ENCODE data around the gene GNAS.

GNAS gene

DNA sequence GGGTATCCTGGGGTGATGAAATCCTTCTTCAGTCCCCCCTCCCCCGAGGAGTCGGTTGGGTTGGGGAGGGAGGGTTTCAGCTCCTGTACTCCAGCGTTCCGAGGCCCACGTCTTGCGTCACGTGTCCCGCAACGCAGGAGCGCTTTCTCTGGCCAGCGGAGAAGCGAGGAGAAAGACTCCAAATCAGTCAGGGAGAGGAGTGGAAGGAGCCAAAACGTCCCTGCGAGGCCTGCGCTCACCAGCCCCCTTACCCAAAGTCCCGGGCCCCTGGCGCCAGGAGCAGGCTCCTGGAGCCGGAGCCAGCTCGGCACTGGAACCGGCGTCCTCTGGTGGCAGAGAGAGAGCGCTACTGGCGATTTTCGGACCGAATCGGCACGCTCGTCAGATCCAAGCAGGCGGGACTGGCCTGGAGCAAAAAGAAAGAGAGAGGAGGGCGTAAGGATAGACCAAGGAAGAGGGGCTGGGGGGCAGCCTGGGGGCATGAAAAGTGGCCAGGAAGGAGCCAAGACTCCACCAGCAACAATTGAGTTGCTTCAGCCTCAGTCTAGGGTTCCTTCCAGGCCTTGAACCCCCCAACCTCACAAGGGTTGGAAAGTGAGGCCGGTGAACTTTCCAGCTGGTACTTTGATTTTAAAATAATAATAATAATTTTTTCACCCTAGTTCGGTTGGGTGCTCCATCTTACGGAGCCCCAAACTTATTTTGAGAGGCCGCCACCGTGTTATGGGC lies at the start of gene GNAS:
GNAS (plus strand) TSS at position 174 of the 729 bp plus-strand sequence.
- TF ChIP-seq, protein P1, sequence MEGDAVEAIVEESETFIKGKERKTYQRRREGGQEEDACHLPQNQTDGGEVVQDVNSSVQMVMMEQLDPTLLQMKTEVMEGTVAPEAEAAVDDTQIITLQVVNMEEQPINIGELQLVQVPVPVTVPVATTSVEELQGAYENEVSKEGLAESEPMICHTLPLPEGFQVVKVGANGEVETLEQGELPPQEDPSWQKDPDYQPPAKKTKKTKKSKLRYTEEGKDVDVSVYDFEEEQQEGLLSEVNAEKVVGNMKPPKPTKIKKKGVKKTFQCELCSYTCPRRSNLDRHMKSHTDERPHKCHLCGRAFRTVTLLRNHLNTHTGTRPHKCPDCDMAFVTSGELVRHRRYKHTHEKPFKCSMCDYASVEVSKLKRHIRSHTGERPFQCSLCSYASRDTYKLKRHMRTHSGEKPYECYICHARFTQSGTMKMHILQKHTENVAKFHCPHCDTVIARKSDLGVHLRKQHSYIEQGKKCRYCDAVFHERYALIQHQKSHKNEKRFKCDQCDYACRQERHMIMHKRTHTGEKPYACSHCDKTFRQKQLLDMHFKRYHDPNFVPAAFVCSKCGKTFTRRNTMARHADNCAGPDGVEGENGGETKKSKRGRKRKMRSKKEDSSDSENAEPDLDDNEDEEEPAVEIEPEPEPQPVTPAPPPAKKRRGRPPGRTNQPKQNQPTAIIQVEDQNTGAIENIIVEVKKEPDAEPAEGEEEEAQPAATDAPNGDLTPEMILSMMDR (IDR thresholded peaks at IDR 0.05; ENCODE audit: low read depth, low read length, missing control alignments): peak; percentile 86
- Histone ChIP-seq H3K27ac (no peak within 1 kb of the TSS), H3K27me3 (replicated peaks) (peaks cover 29% of the 10 kb centered on the region), H3K36me3 (replicated peaks) (no peaks in the 10 kb centered on the region), H3K4me3 (ENCODE audit: low read depth, low read length) (peak within 1 kb of the TSS; percentile 74)
- in situ Hi-C loops (cut with HindIII; ENCODE audit: low pct_ligation_motif_present, low sequenced_read_pairs): loop anchor here (25.0 kb wide), 1 partner anchor 360 kb away; no protein-coding TSS in a partner anchor
- peak; percentile 39 for DNase-seq

GRCh38 chr20:58803533-58803932 lies 49.0 kb upstream of the GNAS start:
- in situ Hi-C loops (cut with HindIII; ENCODE audit: low pct_ligation_motif_present, low sequenced_read_pairs): no loop called here
- Histone ChIP-seq H3K27me3 (replicated peaks) (peaks cover 3% of the 10 kb centered on the region), H3K27ac (no peak overlapping the region), H3K4me3 (ENCODE audit: low read depth, low read length) (no peak overlapping the region), H3K36me3 (replicated peaks) (no peaks in the 10 kb centered on the region)
- TF ChIP-seq, protein P1 (IDR thresholded peaks at IDR 0.05; ENCODE audit: low read depth, low read length, missing control alignments): no peak
- no peak for DNase-seq

GRCh38 chr20:58807801-58808200 lies 44.7 kb upstream of the GNAS start:
- Histone ChIP-seq H3K27ac (no peak overlapping the region), H3K36me3 (replicated peaks) (no peaks in the 10 kb centered on the region), H3K27me3 (replicated peaks) (no peaks in the 10 kb centered on the region), H3K4me3 (ENCODE audit: low read depth, low read length) (no peak overlapping the region)
- TF ChIP-seq, protein P1 (IDR thresholded peaks at IDR 0.05; ENCODE audit: low read depth, low read length, missing control alignments): no peak
- DNase-seq: no peak
- in situ Hi-C loops (cut with HindIII; ENCODE audit: low pct_ligation_motif_present, low sequenced_read_pairs): no loop called here

GRCh38 chr20:58808271-58809046 lies 44.1 kb upstream of the GNAS start:
- H3K27me3 ChIP-seq (replicated peaks): no peaks in the 10 kb centered on the region
- in situ Hi-C loops (cut with HindIII; ENCODE audit: low pct_ligation_motif_present, low sequenced_read_pairs): no loop called here
- no peak for DNase-seq
- no peaks in the 10 kb centered on the region for H3K36me3 ChIP-seq (replicated peaks)
- no peak overlapping the region for H3K27ac ChIP-seq
- TF ChIP-seq, protein P1 (IDR thresholded peaks at IDR 0.05; ENCODE audit: low read depth, low read length, missing control alignments): no peak
- H3K4me3 ChIP-seq (ENCODE audit: low read depth, low read length): no peak overlapping the region

DNA sequence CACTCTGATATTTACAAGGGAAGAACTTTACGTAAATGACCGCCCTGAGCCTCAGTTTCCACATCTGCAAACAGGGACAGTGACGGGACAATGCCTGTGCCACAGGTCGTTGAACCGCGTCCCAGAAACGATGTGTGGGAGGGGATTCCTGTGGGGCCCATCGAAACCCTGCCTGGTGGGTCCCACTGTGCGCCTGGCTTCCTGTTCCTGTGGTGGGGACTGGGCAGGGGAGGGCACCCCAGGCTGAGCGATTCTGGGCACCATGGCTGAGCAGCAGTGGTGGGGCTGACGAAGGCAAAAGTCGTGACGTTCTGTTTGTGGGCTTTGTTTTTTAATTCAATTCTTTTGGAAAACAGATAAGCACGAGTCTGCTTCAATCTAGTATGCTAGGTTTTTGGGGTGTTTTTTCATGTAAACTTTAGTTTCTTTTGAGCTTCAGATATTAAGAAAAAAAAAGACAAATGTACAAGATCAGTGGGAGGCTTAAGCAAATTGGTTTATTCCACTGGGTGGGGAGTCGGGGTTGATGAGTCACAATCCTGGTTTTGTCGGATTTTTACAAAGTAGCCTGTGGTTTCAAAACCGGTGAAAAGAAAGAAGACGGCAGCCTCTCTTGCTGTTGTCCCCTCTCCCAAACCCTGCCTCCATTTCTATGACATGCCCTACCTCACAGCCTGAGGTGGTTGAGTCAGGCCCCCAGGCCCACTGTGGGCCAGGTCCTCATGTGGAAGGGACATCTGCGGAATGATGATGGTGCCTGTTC lies 42.2 kb upstream of the GNAS start:
- TF ChIP-seq, protein P1 (IDR thresholded peaks at IDR 0.05; ENCODE audit: low read depth, low read length, missing control alignments): no peak
- in situ Hi-C loops (cut with HindIII; ENCODE audit: low pct_ligation_motif_present, low sequenced_read_pairs): no loop called here
- Histone ChIP-seq H3K27me3 (replicated peaks) (no peaks in the 10 kb centered on the region), H3K4me3 (ENCODE audit: low read depth, low read length) (no peak overlapping the region), H3K36me3 (replicated peaks) (no peaks in the 10 kb centered on the region), H3K27ac (no peak overlapping the region)
- no peak for DNase-seq

Data from brain microvascular endothelial cell (primary cell).